Osteocyte (in vitro differentiated cells): ENCODE data around the gene PCNX1. TPM values are rescaled to one million over a fixed set of nuclear protein-coding genes. Genes with fewer than 3 reads are reported as not detected.
A peak's percentile ranks its signal among the peaks of the same experiment; 100 is the strongest.

Experiments used
- DNase-seq: peaks from one replicate; pipeline ENCODE4 v3.0.0; 2021; ENCODE audit warnings: mixed read lengths; ENCODE audit not compliant: unreplicated experiment; ENCODE audit errors: extremely low spot score
- H3K27ac Mint-ChIP-seq: one replicate; pipeline ENCODE4 v1.8.0; 2021; ENCODE audit warnings: mild to moderate bottlenecking, mixed read lengths; ENCODE audit not compliant: unreplicated experiment
- H3K27me3 Mint-ChIP-seq: one replicate; pipeline ENCODE4 v1.8.0; 2021; ENCODE audit warnings: mixed read lengths; ENCODE audit not compliant: unreplicated experiment
- H3K36me3 Mint-ChIP-seq: one replicate; pipeline ENCODE4 v1.8.0; 2021; ENCODE audit warnings: mixed read lengths; ENCODE audit not compliant: unreplicated experiment
- H3K4me1 Mint-ChIP-seq: one replicate; pipeline ENCODE4 v1.8.0; 2021; ENCODE audit warnings: mixed read lengths; ENCODE audit not compliant: unreplicated experiment
- H3K4me3 Mint-ChIP-seq: one replicate; pipeline ENCODE4 v1.8.0; 2021; ENCODE audit warnings: mild to moderate bottlenecking, moderate library complexity, mixed read lengths; ENCODE audit not compliant: unreplicated experiment
- H3K9me3 Mint-ChIP-seq: one replicate; pipeline ENCODE4 v1.8.0; 2021; ENCODE audit warnings: mixed read lengths; ENCODE audit not compliant: unreplicated experiment
- total RNA-seq: library from RNA; stranded (reverse); gene quantifications from 2 replicates; pipeline ENCODE4 v1.2.1, GENCODE V29; 2021
- TF ChIP-seq, protein P1 (sequence below): fragments of 200-600 bp; sonication (generic); IDR thresholded peaks from 2 replicates; pipeline ENCODE4 v1.5.0; 2021; ENCODE audit warnings: antibody characterized with exemption, mild to moderate bottlenecking, moderate library complexity

The PCNX1 gene
- total RNA-seq, 1 donor from 2014 or later, result 72.2 TPM

DNA sequence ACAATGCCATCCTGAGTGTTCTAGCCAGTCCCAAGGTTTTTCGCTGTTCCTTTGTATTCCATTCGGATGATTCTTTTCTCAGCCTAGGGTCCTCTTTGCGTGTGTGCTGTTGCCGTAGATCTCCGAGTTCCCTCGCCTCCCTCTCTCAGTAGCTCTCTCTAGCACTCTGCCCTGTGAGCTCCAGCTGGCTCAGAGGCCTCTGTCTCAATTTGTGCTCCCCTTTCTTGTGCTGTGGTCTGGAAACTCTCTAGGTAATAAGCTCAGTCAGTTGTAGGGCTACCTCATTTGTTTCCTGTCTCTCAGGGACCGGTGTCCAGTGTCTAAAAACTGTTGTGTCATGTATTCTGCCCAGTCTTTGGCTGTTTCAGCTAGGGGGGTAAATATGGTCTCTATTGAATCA, 179.3 kb downstream of the PCNX1 start:
- Mint-ChIP-seq H3K4me3 (no peak overlapping the region), H3K27ac (peak overlapping the region; percentile 20), H3K36me3 (peaks cover 61% of the 10 kb centered on the region), H3K9me3 (no peaks in the 10 kb centered on the region), H3K27me3 (no peaks in the 10 kb centered on the region), H3K4me1 (peaks cover 5% of the 10 kb centered on the region)
- no peak for DNase-seq
- TF ChIP-seq, protein P1, sequence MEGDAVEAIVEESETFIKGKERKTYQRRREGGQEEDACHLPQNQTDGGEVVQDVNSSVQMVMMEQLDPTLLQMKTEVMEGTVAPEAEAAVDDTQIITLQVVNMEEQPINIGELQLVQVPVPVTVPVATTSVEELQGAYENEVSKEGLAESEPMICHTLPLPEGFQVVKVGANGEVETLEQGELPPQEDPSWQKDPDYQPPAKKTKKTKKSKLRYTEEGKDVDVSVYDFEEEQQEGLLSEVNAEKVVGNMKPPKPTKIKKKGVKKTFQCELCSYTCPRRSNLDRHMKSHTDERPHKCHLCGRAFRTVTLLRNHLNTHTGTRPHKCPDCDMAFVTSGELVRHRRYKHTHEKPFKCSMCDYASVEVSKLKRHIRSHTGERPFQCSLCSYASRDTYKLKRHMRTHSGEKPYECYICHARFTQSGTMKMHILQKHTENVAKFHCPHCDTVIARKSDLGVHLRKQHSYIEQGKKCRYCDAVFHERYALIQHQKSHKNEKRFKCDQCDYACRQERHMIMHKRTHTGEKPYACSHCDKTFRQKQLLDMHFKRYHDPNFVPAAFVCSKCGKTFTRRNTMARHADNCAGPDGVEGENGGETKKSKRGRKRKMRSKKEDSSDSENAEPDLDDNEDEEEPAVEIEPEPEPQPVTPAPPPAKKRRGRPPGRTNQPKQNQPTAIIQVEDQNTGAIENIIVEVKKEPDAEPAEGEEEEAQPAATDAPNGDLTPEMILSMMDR, result no peak

DNA sequence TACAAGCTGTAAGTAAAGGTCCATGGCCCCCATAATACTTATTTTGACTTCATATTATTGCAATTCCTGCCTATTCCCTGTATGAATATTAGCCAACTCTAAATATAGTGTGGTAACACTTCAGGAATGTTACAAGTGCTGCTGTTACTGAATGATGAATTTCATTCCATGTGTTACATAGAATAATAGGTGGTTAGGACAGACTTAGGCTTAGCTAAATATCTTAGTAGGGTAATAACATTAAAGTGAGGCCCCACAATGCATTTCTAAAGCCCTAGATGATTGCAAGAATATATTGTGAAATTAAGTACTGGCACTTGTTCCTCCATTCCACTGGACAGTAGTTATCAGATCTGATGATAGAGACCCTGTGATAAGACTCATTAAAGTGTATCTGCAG, 182.7 kb downstream of the PCNX1 start:
- Mint-ChIP-seq H3K36me3 (peaks cover 66% of the 10 kb centered on the region), H3K27me3 (no peaks in the 10 kb centered on the region), H3K4me1 (no peaks in the 10 kb centered on the region), H3K9me3 (no peaks in the 10 kb centered on the region), H3K4me3 (no peak overlapping the region), H3K27ac (no peak overlapping the region)
- no peak for DNase-seq
- TF ChIP-seq, protein P1, result no peak

DNA sequence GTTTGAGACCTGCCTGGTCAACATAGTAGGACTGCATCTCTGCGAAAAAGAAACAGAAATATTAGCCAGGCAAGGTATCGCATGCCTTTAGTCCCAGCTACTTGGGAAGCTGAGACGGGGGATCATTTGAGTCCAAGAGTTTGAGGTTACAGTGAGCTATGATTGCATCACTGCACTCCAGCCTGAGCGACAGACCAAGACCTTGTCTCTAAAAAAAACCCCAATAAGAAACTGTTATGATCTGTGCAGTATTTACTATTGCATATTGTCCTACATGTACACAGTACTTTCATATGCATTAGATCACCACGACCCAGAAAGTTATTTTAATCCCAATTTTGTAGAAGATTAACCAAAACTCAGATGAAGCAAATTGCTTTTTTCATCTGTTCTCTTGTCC, 187.5 kb downstream of the PCNX1 start:
- H3K9me3 Mint-ChIP-seq, result peaks cover 11% of the 10 kb centered on the region
- peaks cover 47% of the 10 kb centered on the region for H3K36me3 Mint-ChIP-seq
- no peak for DNase-seq
- no peaks in the 10 kb centered on the region for H3K27me3 Mint-ChIP-seq
- TF ChIP-seq, protein P1, result no peak
- no peak overlapping the region for H3K27ac Mint-ChIP-seq
- H3K4me3 Mint-ChIP-seq, result no peak overlapping the region
- peaks cover 15% of the 10 kb centered on the region for H3K4me1 Mint-ChIP-seq

DNA sequence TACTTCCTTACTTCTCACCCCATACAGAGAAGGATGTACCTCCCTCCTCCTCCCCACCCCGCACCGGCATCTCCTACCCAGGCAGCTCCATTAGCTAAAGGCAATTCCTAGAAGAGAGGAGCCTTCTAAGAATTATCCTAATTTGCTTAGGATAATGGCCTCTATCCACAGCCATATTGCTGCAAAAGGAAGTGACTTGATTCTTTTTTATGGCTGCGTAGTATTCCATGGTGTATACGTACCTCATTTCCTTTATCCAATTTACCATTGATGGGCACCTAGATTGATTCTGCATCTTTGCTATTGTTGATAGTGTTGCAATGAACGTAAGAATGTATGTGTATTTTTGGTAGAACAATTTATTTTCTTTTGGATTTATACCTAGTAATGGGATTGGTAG, 189.7 kb downstream of the PCNX1 start:
- Mint-ChIP-seq H3K4me3 (no peak overlapping the region), H3K9me3 (peaks cover 16% of the 10 kb centered on the region), H3K36me3 (peaks cover 46% of the 10 kb centered on the region), H3K4me1 (peaks cover 15% of the 10 kb centered on the region), H3K27ac (no peak overlapping the region), H3K27me3 (no peaks in the 10 kb centered on the region)
- DNase-seq, result no peak
- TF ChIP-seq, protein P1, result no peak

DNA sequence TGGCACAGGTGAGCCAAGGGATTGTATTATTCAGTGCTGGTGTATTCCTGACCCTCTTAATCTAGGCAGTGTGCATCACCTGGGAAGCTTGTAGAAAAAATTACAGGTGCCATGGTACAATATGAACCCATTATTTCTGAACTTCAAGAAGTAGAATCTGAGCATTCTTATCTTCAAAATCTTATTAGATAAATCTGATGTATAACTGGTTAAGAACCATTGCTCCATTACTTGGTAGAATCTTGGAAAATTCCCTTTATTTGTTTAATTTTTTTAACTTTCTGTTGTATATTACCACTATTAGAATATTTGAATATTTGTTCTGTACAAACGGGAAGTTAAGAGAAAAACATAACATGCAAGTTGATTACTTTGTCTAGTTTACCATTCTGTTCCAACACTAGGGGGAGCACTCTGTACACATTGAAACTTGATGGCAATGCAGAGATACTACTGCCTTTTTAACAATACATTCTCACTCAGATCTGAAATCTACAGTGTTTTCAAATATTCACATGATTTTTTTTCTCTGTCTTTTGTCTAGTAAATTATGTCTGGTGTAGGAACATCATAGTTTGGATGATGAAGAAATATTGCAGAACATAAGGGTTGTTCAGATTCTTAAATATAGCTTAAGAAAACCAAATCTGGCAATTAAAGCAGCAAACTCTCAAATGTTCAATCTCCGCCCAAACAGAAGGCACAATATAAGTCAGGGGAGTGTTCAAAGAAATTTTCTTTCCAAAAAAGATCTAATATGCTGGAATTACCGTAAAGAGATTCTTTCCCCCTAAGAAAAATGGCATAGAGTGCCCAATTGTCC, 196.6 kb downstream of the PCNX1 start:
- no peak for DNase-seq
- H3K4me1 Mint-ChIP-seq, result peaks cover under 1% of the 10 kb centered on the region
- H3K9me3 Mint-ChIP-seq, result peaks cover 5% of the 10 kb centered on the region
- H3K4me3 Mint-ChIP-seq, result no peak overlapping the region
- no peaks in the 10 kb centered on the region for H3K27me3 Mint-ChIP-seq
- TF ChIP-seq, protein P1, result peak; percentile 85
- peaks cover 44% of the 10 kb centered on the region for H3K36me3 Mint-ChIP-seq
- H3K27ac Mint-ChIP-seq, result no peak overlapping the region
